Glutamatergic neuron (in vitro differentiated cells): ENCODE data around the gene CDK8. TPM values are rescaled to one million over a fixed set of nuclear protein-coding genes. Genes with fewer than 3 reads are reported as not detected.
A peak's percentile ranks its signal among the peaks of the same experiment; 100 is the strongest.

Experiments used
- DNase-seq: peaks from one replicate; pipeline ENCODE4 v3.0.0; 2022
- H3K27ac Mint-ChIP-seq: one replicate; pipeline ENCODE4 v1.8.0; 2020; ENCODE audit warnings: mild to moderate bottlenecking, mixed read lengths, inconsistent platforms; ENCODE audit not compliant: unreplicated experiment
- H3K27me3 Mint-ChIP-seq: one replicate; pipeline ENCODE4 v1.8.0; 2020; ENCODE audit warnings: mild to moderate bottlenecking, moderate library complexity, mixed read lengths, inconsistent platforms; ENCODE audit not compliant: unreplicated experiment
- H3K36me3 Mint-ChIP-seq: one replicate; pipeline ENCODE4 v1.8.0; 2020; ENCODE audit warnings: mild to moderate bottlenecking, mixed read lengths, inconsistent platforms; ENCODE audit not compliant: unreplicated experiment
- H3K4me1 Mint-ChIP-seq: one replicate; pipeline ENCODE4 v1.8.0; 2020; ENCODE audit warnings: mild to moderate bottlenecking, low read depth, mixed read lengths, inconsistent platforms; ENCODE audit not compliant: unreplicated experiment
- H3K4me3 Mint-ChIP-seq: one replicate; pipeline ENCODE4 v1.8.0; 2020; ENCODE audit warnings: mild to moderate bottlenecking, mixed read lengths, inconsistent platforms; ENCODE audit not compliant: unreplicated experiment
- H3K9me3 Mint-ChIP-seq: one replicate; pipeline ENCODE4 v1.8.0; 2020; ENCODE audit warnings: mild to moderate bottlenecking, moderate library complexity, mixed read lengths, inconsistent platforms; ENCODE audit not compliant: unreplicated experiment
- CTCF ChIP-seq: fragments of 200-600 bp; sonication (generic); IDR thresholded peaks from one replicate; pipeline ENCODE4 v1.5.0; 2021; ENCODE audit not compliant: partially characterized antibody, unreplicated experiment
- total RNA-seq: library from RNA; stranded (reverse); fragmentation: NEBNext Ultra II Directional; extraction: Animal tissue kit (Norgen Biotek cat#: 25700); gene quantifications from one replicate; pipeline ENCODE4 v1.2.1, GENCODE V29; 2021; ENCODE audit not compliant: unreplicated experiment

Gene CDK8
- total RNA-seq, 1 donor from 2014 or later: 27.9 TPM

- peaks cover 2% of the 10 kb centered on the region for H3K9me3 Mint-ChIP-seq
- H3K27me3 Mint-ChIP-seq: peaks cover 1% of the 10 kb centered on the region
- peaks cover 15% of the 10 kb centered on the region for H3K36me3 Mint-ChIP-seq
- H3K4me1 Mint-ChIP-seq: no peaks in the 10 kb centered on the region
- H3K4me3 Mint-ChIP-seq: no peak overlapping the region
- no peak for DNase-seq
- H3K27ac Mint-ChIP-seq: no peak overlapping the region
- no peak for TF ChIP-seq CTCF
Observed at GRCh38 chr13:26412263-26412662, 158.3 kb downstream of the CDK8 start.

DNA sequence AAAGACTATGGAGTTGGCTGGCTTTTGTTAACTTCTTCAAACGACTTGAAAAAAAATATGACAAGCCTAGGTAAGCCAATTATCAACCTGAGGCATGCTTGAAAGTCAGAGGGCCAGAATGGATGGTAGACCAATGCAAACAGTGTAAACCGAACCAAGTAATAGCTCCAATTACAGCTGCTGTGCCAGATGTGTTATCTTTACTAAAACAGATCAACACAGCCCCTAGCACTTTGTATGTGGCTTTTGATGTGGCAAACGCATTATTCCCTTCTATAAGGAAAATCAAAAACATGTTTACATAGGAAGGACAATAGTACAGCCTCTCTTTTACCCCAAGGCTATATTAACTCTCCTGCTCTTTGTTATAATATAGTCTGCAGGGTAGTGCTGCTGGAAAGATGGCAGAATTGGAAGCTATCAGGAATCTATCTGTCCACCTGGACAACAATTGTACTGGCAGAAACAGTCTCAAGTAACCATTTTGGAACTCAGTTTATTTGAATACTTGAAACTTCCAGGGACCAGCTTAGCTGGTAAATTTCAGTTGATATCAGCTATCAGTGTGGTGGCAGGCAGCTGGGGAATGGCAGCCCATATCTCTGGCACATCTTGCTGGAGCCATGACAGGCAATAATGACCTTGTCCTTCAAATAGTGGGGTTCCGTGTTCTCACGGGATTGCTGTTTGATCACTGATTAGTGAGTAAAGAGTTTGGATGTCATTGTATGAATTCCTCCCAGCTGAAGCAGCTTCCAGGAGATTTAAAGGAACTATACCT, 159.2 kb downstream of the CDK8 start:
- TF ChIP-seq CTCF: no peak
- Mint-ChIP-seq H3K27ac (no peak overlapping the region), H3K4me3 (no peak overlapping the region), H3K36me3 (peaks cover 15% of the 10 kb centered on the region), H3K27me3 (peaks cover 1% of the 10 kb centered on the region), H3K9me3 (peaks cover 2% of the 10 kb centered on the region), H3K4me1 (no peaks in the 10 kb centered on the region)
- no peak for DNase-seq

GRCh38 chr13:26420282-26420960, 166.5 kb downstream of the CDK8 start:
- no peak for TF ChIP-seq CTCF
- Mint-ChIP-seq H3K27me3 (no peaks in the 10 kb centered on the region), H3K4me3 (no peak overlapping the region), H3K4me1 (no peaks in the 10 kb centered on the region), H3K9me3 (no peaks in the 10 kb centered on the region), H3K36me3 (peaks cover 4% of the 10 kb centered on the region), H3K27ac (no peak overlapping the region)
- no peak for DNase-seq

DNA sequence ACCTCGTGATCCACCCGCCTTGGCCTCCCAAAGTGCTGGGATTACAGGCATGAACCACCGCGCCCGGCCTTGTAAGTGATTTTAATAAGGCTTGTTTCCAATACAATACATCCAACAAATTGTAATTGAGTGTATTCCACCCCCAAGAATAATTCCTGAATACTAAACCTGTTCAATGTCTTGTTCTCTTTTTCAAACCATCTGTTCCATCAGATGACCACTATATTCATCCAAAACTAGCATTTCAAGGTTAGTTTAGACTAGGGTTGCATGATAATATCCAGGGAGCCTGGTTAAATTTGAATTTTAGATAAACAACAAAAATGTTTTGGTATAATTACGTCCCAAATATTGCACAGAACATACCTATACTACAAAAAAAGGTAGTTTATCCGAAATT, 168.1 kb downstream of the CDK8 start:
- H3K4me3 Mint-ChIP-seq: no peak overlapping the region
- peaks cover 4% of the 10 kb centered on the region for H3K36me3 Mint-ChIP-seq
- TF ChIP-seq CTCF: no peak
- H3K27ac Mint-ChIP-seq: no peak overlapping the region
- H3K27me3 Mint-ChIP-seq: peaks cover 2% of the 10 kb centered on the region
- no peak for DNase-seq
- no peaks in the 10 kb centered on the region for H3K9me3 Mint-ChIP-seq
- H3K4me1 Mint-ChIP-seq: peaks cover 4% of the 10 kb centered on the region

DNA sequence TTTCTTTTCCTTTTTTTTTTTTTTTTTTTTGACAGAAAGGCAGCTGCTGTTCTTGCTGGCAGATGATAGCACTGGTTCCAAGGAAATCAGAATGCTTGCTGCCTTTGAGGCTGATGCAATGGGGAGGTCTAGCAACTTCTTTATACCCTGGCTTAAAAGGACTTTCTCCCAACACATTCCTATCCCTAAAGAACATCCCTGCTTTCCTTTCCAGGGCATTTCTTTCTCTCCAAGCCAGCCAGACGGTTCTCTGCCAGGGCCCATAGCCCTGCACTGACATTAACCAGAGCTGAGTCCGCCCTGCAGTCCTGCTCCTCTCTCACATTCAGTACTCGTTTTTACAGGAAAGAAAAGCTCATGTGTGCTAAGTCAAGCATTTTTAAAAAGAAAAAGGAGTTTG, 169.7 kb downstream of the CDK8 start:
- DNase-seq: no peak
- Mint-ChIP-seq H3K4me3 (no peak overlapping the region), H3K9me3 (no peaks in the 10 kb centered on the region), H3K27ac (peak overlapping the region; percentile 24), H3K27me3 (peaks cover 2% of the 10 kb centered on the region), H3K4me1 (peaks cover 4% of the 10 kb centered on the region), H3K36me3 (peaks cover 3% of the 10 kb centered on the region)
- no peak for TF ChIP-seq CTCF
